Measurements from ENCODE around the gene ST7L.

ST7L gene

GRCh38 chr1:112619518-112620376 lies 806 bp upstream of the ST7L start, which contains the start of gene CAPZA1:
TSS of gene CAPZA1 (plus strand) at chr1:112619832. CDS start at chr1:112619845, 13 bp downstream.
- TF ChIP-seq, protein P1, sequence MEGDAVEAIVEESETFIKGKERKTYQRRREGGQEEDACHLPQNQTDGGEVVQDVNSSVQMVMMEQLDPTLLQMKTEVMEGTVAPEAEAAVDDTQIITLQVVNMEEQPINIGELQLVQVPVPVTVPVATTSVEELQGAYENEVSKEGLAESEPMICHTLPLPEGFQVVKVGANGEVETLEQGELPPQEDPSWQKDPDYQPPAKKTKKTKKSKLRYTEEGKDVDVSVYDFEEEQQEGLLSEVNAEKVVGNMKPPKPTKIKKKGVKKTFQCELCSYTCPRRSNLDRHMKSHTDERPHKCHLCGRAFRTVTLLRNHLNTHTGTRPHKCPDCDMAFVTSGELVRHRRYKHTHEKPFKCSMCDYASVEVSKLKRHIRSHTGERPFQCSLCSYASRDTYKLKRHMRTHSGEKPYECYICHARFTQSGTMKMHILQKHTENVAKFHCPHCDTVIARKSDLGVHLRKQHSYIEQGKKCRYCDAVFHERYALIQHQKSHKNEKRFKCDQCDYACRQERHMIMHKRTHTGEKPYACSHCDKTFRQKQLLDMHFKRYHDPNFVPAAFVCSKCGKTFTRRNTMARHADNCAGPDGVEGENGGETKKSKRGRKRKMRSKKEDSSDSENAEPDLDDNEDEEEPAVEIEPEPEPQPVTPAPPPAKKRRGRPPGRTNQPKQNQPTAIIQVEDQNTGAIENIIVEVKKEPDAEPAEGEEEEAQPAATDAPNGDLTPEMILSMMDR (IDR thresholded peaks at IDR 0.05; ENCODE audit: low read depth, low read length, missing control alignments): no peak
- peak within 1 kb of the TSS; percentile 99 for H3K4me3 ChIP-seq (replicated peaks; ENCODE audit: low read depth, low read length)
- DNase-seq (ENCODE audit: extremely low read depth, low read depth): peak; percentile 66

DNA sequence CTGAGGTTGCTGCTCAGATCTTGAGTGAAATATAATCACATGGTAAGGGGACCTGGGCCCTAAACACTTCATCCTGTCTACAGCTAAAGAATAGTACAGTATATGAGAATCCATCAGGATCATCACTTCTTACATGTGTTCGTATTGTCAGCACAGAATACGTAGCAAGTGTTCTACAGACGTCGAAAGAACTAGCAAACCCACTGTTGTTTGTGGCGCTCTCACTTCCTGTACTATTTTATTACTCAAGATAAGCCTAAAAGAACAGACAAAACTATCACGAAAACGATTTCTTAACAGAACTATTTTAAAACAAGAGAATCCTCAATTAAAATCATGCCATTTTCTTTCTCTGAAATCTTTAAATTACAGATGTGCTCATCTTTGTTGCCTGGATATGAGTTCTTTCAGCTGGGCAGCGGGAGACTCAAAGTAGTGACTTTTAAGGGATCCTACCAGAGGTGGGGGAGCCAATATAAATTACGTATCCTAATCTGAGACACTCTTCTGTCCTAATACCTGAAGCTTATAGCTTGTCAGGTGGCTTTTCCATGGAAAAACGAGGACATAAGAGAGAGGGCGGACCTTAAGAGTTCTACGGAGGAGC lies 724 bp downstream of the ST7L start:
- TF ChIP-seq, protein P1 (IDR thresholded peaks at IDR 0.05; ENCODE audit: low read depth, low read length, missing control alignments): no peak
- H3K4me3 ChIP-seq (replicated peaks; ENCODE audit: low read depth, low read length): peak overlapping the region; percentile 99
- no peak for DNase-seq (ENCODE audit: extremely low read depth, low read depth)

DNA sequence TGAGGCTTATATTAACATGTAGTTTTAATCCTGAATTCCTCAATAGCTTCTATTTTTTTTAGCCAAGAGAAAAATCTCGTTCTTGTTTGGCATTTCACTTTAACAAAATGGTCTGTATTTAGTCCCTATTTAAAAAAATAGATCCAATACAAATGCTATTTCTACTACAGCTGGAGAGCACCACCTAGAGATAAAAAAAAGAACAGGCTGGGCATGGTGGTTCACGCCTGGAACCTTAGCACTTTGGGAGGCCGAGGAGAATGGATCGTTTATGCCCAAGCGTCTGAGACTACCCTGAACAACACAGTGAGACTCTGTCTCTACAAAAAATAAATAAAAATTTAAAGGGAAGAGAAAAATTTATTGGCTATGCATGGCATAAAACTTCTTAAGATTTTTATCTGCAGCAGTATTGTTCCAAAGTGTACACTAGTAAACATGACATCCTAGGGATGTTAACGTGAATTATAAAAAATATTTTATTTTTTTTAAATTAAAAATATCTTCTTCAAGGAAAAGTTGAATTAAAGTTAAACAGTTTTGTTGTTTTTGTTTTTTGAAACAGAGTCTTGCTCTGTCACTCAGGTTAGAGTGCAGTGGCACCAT lies 4.4 kb downstream of the ST7L start:
- no peak overlapping the region for H3K4me3 ChIP-seq (replicated peaks; ENCODE audit: low read depth, low read length)
- TF ChIP-seq, protein P1 (IDR thresholded peaks at IDR 0.05; ENCODE audit: low read depth, low read length, missing control alignments): peak; percentile 64
- DNase-seq (ENCODE audit: extremely low read depth, low read depth): no peak

- no peak overlapping the region for H3K4me3 ChIP-seq (replicated peaks; ENCODE audit: low read depth, low read length)
- DNase-seq (ENCODE audit: extremely low read depth, low read depth): no peak
- TF ChIP-seq, protein P1 (IDR thresholded peaks at IDR 0.05; ENCODE audit: low read depth, low read length, missing control alignments): no peak
Measured at GRCh38 chr1:112605633-112606327, 13.2 kb downstream of the ST7L start.

- TF ChIP-seq, protein P1 (IDR thresholded peaks at IDR 0.05; ENCODE audit: low read depth, low read length, missing control alignments): no peak
- no peak for DNase-seq (ENCODE audit: extremely low read depth, low read depth)
- no peak overlapping the region for H3K4me3 ChIP-seq (replicated peaks; ENCODE audit: low read depth, low read length)
Measured at GRCh38 chr1:112603541-112603940, 15.4 kb downstream of the ST7L start.

DNA sequence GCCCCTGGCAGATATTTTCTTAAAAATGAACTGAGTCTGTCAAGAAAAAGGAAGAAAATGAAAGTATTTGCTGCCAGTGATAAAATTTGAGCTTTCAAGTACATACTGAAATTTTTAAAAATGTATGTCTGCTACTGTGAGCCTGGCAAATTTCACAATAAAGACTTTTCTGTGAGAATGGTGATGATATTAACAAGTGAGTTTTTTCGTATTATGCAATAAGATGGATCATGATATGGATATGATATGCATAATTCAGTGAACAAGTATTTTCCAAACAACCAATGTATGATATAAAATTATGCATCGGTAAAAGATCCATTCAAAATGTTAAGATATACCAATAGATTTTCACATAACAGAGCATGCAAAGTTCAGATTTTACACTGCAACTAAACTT lies 15.9 kb downstream of the ST7L start:
- DNase-seq (ENCODE audit: extremely low read depth, low read depth): no peak
- H3K4me3 ChIP-seq (replicated peaks; ENCODE audit: low read depth, low read length): no peak overlapping the region
- TF ChIP-seq, protein P1 (IDR thresholded peaks at IDR 0.05; ENCODE audit: low read depth, low read length, missing control alignments): no peak
